GM23338 (cell line): ENCODE measurements around the gene PTPRN2. TPM values are rescaled to one million over a fixed set of nuclear protein-coding genes. Genes with fewer than 3 reads are reported as not detected.

Source experiments
- ATAC-seq: fragments of 200-7000 bp; cut with Tn5 transposase; 3 replicates; pipeline ENCODE4 v1.9.1; 2020
- DNase-seq: peaks from one replicate; pipeline ENCODE4 v3.0.0-alpha.2; 2015; ENCODE audit warnings: low spot score
- H2AFZ ChIP-seq: fragments of 200-600 bp; sonication (generic); 2 replicates; pipeline ENCODE4 v1.8.0; 2016; ENCODE audit warnings: antibody characterized with exemption, mild to moderate bottlenecking, moderate library complexity
- H3F3A ChIP-seq: fragments of 200-600 bp; sonication (generic); replicated peaks from 2 replicates; pipeline ENCODE4 v1.8.0; 2017; ENCODE audit warnings: antibody characterized with exemption, mixed run types, low read depth
- H3K27ac ChIP-seq: fragments of 200-600 bp; sonication (generic); 2 replicates; pipeline ENCODE4 v1.6.1; 2016; ENCODE audit warnings: low read depth
- H3K27me3 ChIP-seq: fragments of 200-600 bp; sonication (generic); 2 replicates; pipeline ENCODE4 v1.8.0; 2016; ENCODE audit warnings: mild to moderate bottlenecking, mixed run types, moderate library complexity; ENCODE audit not compliant: insufficient read depth
- H3K36me3 ChIP-seq: fragments of 200-600 bp; sonication (generic); 2 replicates; pipeline ENCODE4 v1.8.0; 2016; ENCODE audit warnings: mild to moderate bottlenecking; ENCODE audit not compliant: insufficient read depth
- H3K4me1 ChIP-seq: fragments of 200-600 bp; sonication (generic); 2 replicates; pipeline ENCODE4 v1.8.0; 2016; ENCODE audit warnings: mild to moderate bottlenecking, moderate library complexity; ENCODE audit not compliant: insufficient read depth
- H3K4me2 ChIP-seq: fragments of 200-600 bp; sonication (generic); 2 replicates; pipeline ENCODE4 v1.7.1; 2017; ENCODE audit warnings: mixed run types
- H3K4me3 ChIP-seq: fragments of 200-600 bp; sonication (generic); 2 replicates; pipeline ENCODE4 v1.6.1; 2016; ENCODE audit warnings: mixed run types
- H3K79me2 ChIP-seq: fragments of 200-600 bp; sonication (generic); replicated peaks from 2 replicates; pipeline ENCODE4 v1.8.0; 2017; ENCODE audit warnings: mild to moderate bottlenecking; ENCODE audit not compliant: insufficient read depth
- H3K9me2 ChIP-seq: fragments of 200-600 bp; sonication (generic); 2 replicates; pipeline ENCODE4 v1.8.0; 2017; ENCODE audit not compliant: insufficient read depth
- H4K20me1 ChIP-seq: fragments of 200-600 bp; sonication (generic); replicated peaks from 2 replicates; pipeline ENCODE4 v1.8.0; 2017; ENCODE audit warnings: mild to moderate bottlenecking; ENCODE audit not compliant: insufficient read depth
- H3K27ac Mint-ChIP-seq: 2 replicates; pipeline ENCODE4 v1.8.0; 2020; ENCODE audit warnings: inconsistent platforms, mild to moderate bottlenecking, moderate library complexity, mixed read lengths
- H3K27me3 Mint-ChIP-seq: 3 replicates; pipeline ENCODE4 v1.8.0; 2022; ENCODE audit warnings: low read depth, mild to moderate bottlenecking, moderate library complexity, mixed read lengths, inconsistent platforms; ENCODE audit not compliant: insufficient read depth, poor library complexity
- H3K36me3 Mint-ChIP-seq: 3 replicates; pipeline ENCODE4 v1.8.0; 2021; ENCODE audit warnings: low read depth, mild to moderate bottlenecking, inconsistent platforms, moderate library complexity, mixed read lengths
- H3K4me1 Mint-ChIP-seq: 3 replicates; pipeline ENCODE4 v1.8.0; 2020; ENCODE audit warnings: mild to moderate bottlenecking, inconsistent platforms, mixed read lengths
- H3K4me3 Mint-ChIP-seq: 3 replicates; pipeline ENCODE4 v1.8.0; 2021; ENCODE audit warnings: moderate library complexity, mild to moderate bottlenecking, inconsistent platforms, mixed read lengths
- H3K9me3 Mint-ChIP-seq: 3 replicates; pipeline ENCODE4 v1.8.0; 2020; ENCODE audit warnings: moderate library complexity, mild to moderate bottlenecking, inconsistent platforms, mixed read lengths
- CREB1 ChIP-seq: fragments of 250-450 bp; sonication (Bioruptor Pico); IDR thresholded peaks from 2 replicates; pipeline ENCODE4 v1.5.0; 2020; ENCODE audit warnings: low read depth, mild to moderate bottlenecking, moderate library complexity
- CTCF ChIP-seq, 2 experiments: fragments of 200-600 bp in 1 of 2; sonication (generic) in 1 of 2; conservative IDR thresholded peaks; 2 replicates each; pipeline versions ENCODE4 v1.5.1 to v1.6.1; 2016 to 2017; ENCODE audit warnings: antibody characterized with exemption in 2 of 2, low read depth in 2 of 2, mild to moderate bottlenecking in 2 of 2, moderate library complexity in 1 of 2
- ETS1 ChIP-seq: IDR thresholded peaks from 2 replicates; pipeline ENCODE4 v1.6.1; 2016; ENCODE audit warnings: antibody characterized with exemption
- EZH2 ChIP-seq: fragments of 200-600 bp; sonication (generic); IDR thresholded peaks from one replicate; pipeline ENCODE4 v1.8.0; 2017; ENCODE audit warnings: antibody characterized with exemption, mild to moderate bottlenecking, low read depth; ENCODE audit not compliant: unreplicated experiment
- EZH2phosphoT487 ChIP-seq: fragments of 200-600 bp; sonication (generic); IDR thresholded peaks from one replicate; pipeline ENCODE4 v1.8.1; 2018; ENCODE audit warnings: antibody characterized with exemption; ENCODE audit not compliant: unreplicated experiment
- JUNB ChIP-seq: IDR thresholded peaks from one replicate; pipeline ENCODE4 v1.6.1; 2016; ENCODE audit warnings: antibody characterized with exemption; ENCODE audit not compliant: unreplicated experiment
- NANOG ChIP-seq: IDR thresholded peaks from 2 replicates; pipeline ENCODE4 v1.6.1; 2016; ENCODE audit warnings: antibody characterized with exemption, borderline replicate concordance
- POLR2AphosphoS5 ChIP-seq: IDR thresholded peaks from 2 replicates; pipeline ENCODE4 v1.6.1; 2016; ENCODE audit warnings: antibody characterized with exemption, low read depth
- REST ChIP-seq: IDR thresholded peaks from one replicate; pipeline ENCODE4 v1.6.1; 2018; ENCODE audit warnings: antibody characterized with exemption; ENCODE audit not compliant: unreplicated experiment
- STAT1 ChIP-seq: IDR thresholded peaks from one replicate; pipeline ENCODE4 v1.6.1; 2016; ENCODE audit warnings: antibody characterized with exemption; ENCODE audit not compliant: unreplicated experiment
- ZNF114 ChIP-seq: fragments of 250-450 bp; sonication (Bioruptor Pico); IDR thresholded peaks from 2 replicates; pipeline ENCODE4 v1.5.0; 2020; ENCODE audit warnings: mild to moderate bottlenecking, moderate library complexity
- ZNF331 ChIP-seq: fragments of 250-450 bp; sonication (Bioruptor Pico); IDR thresholded peaks from 2 replicates; pipeline ENCODE4 v1.5.0; 2020; ENCODE audit warnings: low read depth, mild to moderate bottlenecking, moderate library complexity
- ZNF462 ChIP-seq: fragments of 250-450 bp; sonication (Bioruptor Pico); IDR thresholded peaks from 2 replicates; pipeline ENCODE4 v1.5.0; 2020; ENCODE audit warnings: mild to moderate bottlenecking, moderate library complexity
- polyA plus RNA-seq: library from polyadenylated mRNA; unstranded; fragments of >200 nt; fragmentation: Nextera tagmentation; extraction: Ambion mirVana; gene quantifications from 2 replicates; pipeline ENCODE4 v1.2.1, GENCODE V29; 2016
- total RNA-seq: library from RNA; depleted of rRNA; stranded (reverse); fragments of >200 nt; shearing (Covaris generic); gene quantifications from 2 replicates; pipeline ENCODE4 v1.2.3, GENCODE V29; 2014

Gene PTPRN2
- total and polyA plus RNA-seq, 2 experiments from 2014 or later: 0.87 to 4.0 TPM

- Mint-ChIP-seq H3K4me3 (no peak overlapping the region), H3K9me3 (peaks cover 92% of the 10 kb centered on the region), H3K27me3 (no peaks in the 10 kb centered on the region), H3K36me3 (peaks cover 44% of the 10 kb centered on the region), H3K27ac (no peak overlapping the region), H3K4me1 (no peaks in the 10 kb centered on the region)
- DNase-seq (no peak), ATAC-seq (no peak)
- Histone ChIP-seq H3K79me2 (no peaks in the 10 kb centered on the region), H3K9me2 (no peaks in the 10 kb centered on the region), H4K20me1 (no peaks in the 10 kb centered on the region), H3K27ac (no peak overlapping the region), H3K36me3 (no peaks in the 10 kb centered on the region), H2AFZ (no peak overlapping the region), H3K4me2 (no peak overlapping the region), H3K27me3 (no peaks in the 10 kb centered on the region), H3K4me1 (no peaks in the 10 kb centered on the region), H3K4me3 (no peak overlapping the region), H3F3A (no peaks in the 10 kb centered on the region)
- no peak for TF ChIP-seq ZNF331
- TF ChIP-seq CREB1 (CRISPR knock-in tag): no peak
- TF ChIP-seq NANOG: no peak
- TF ChIP-seq EZH2: no peak
- no peak for TF ChIP-seq ETS1
- TF ChIP-seq ZNF114: no peak
- no peak for TF ChIP-seq STAT1
- TF ChIP-seq CTCF (conservative IDR thresholded peaks at IDR 0.05; ENCODE audit: low read depth in 2 of 2): no peak
- no peak for TF ChIP-seq ZNF462
- no peak for TF ChIP-seq POLR2AphosphoS5
- TF ChIP-seq EZH2phosphoT487: no peak
- TF ChIP-seq REST: no peak
- TF ChIP-seq JUNB: no peak
These were observed 554.4 kb downstream of the PTPRN2 start for GRCh38 chr7:158033196-158033595.
